Stimulated activated CD8-positive, alpha-beta memory T cell treated with anti-CD3 and anti-CD28 coated beads, Interleukin-7, amount 100 ng/mL, for 48 hours (primary cell): ENCODE data around the gene TBC1D20.
"Not testable (repeated sequence)": the region's sequence is repeated elsewhere in the genome, so short reads cannot be mapped to it uniquely, and the experiment has no call there.

ENCODE experiments used
- DNase-seq, 2 donors: peaks; one replicate each; pipeline ENCODE4 v3.0.0-alpha.2; 2020; ENCODE audit warnings: low read depth in 1 of 2; ENCODE audit errors: extremely low read depth in 1 of 2

The TBC1D20 gene

DNA sequence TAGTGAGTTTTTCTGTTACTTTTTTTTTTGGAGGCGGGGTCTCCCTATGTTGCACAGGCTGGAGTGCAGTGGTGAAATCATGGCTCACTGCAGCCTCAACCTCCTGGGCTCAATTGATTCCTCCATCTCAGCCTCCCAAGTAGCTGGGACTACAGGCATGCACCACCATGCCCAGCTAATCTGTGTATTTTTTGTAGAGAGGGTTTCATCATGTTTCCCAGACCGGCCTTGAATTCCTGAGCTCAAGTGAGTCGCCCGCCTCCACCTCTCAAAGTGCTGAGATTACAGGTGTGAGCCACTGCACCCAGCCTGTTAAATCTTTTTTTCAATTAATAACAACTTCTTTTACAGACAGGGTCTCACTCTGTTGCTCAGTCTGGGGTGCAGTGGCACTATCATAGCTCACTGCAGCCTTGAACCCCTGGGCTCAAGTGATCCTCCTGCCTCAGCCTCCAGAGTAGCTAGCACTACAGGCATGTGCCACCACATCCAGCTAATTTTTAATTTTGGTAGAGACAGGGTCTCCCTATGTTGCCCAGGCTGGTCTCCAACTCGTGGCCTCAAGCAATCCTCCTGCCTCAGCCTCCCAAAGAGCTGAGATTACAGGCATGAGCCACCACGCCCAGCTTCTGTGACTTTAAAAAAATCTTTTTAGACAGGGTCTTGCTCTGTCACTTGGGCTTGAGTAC, 14.4 kb upstream of the TBC1D20 start:
- not testable (repeated sequence) for DNase-seq

- no peak for DNase-seq
Observed at GRCh38 chr20:475463-476357, 13.4 kb upstream of the TBC1D20 start.

- DNase-seq: no peak
Observed at GRCh38 chr20:474581-474980, 12.2 kb upstream of the TBC1D20 start.

DNA sequence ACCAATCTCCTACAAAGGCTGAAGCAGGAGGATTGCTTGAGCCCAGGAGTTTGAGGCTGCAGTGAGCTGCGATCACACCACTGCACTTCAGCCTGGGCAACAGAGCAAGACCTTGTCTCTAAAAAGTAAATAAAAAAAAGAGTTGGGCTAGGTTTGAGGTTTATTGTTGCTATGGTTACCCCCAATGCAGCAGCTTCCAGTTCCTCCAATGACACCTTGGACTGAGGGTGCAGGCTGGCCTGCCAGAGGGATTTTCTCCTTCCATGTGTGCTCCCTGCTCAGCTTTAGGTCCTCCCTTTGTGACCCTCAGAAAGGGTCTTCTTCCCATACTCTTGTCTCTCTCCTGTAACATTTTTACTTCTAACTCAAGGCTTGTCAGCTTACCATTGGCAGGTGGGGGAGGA, 10.6 kb upstream of the TBC1D20 start:
- DNase-seq: no peak

GRCh38 chr20:472137-472846, 10.0 kb upstream of the TBC1D20 start:
- no peak for DNase-seq

DNA sequence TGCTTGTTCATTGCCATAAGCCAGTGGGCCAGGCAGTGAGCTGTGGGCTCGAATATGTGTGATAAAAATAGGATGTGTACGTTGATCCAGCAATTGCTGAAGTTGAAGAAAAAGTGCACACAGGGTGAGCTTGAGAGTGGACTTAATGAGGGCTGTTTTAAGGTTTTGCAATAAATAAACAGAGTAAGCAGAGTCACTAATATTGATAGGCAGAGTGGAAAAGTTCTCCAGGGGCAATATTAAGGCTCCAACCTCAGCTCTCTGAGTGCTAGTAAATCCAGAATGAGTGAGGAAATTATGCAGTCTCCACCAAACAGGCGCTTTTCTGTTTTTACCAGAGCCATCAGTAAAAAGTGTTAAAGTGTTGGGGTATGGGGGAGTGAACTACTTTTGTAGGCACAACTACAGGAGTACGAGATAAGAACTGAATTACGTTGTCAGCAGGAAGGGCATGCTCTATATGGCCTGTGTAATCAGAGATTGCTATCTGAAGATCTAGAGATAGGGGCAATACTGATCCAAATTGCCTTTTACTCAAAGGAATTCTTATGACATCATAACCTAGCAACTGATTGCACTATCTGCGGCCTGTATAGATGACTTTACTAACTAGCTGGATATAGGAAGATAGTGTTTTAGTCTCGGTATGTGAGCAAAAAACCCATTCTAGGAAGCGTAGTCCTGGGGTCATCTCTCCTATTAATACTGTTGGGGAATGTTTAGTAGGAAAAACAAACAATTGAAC, 7.6 kb upstream of the TBC1D20 start:
- DNase-seq: no peak

DNA sequence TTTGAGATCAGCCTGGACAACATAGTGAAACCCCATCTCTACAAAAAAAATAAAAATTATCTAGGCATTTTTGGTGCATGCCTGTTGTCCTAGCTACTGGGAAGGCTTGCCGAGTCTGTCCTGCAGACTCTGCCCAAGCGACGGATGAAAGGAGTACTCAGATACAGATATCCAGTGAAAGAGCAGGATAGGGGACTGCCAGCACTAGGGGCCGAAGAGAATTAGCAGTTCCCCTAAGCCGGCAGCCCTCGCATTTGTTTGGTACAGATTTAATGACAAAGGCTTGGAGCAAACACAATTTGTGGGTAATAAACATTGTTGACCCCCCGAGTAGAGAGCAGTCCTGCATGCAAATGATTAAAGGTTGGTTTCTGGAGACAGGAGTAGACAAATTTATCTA, 5.4 kb upstream of the TBC1D20 start:
- DNase-seq: no peak

DNA sequence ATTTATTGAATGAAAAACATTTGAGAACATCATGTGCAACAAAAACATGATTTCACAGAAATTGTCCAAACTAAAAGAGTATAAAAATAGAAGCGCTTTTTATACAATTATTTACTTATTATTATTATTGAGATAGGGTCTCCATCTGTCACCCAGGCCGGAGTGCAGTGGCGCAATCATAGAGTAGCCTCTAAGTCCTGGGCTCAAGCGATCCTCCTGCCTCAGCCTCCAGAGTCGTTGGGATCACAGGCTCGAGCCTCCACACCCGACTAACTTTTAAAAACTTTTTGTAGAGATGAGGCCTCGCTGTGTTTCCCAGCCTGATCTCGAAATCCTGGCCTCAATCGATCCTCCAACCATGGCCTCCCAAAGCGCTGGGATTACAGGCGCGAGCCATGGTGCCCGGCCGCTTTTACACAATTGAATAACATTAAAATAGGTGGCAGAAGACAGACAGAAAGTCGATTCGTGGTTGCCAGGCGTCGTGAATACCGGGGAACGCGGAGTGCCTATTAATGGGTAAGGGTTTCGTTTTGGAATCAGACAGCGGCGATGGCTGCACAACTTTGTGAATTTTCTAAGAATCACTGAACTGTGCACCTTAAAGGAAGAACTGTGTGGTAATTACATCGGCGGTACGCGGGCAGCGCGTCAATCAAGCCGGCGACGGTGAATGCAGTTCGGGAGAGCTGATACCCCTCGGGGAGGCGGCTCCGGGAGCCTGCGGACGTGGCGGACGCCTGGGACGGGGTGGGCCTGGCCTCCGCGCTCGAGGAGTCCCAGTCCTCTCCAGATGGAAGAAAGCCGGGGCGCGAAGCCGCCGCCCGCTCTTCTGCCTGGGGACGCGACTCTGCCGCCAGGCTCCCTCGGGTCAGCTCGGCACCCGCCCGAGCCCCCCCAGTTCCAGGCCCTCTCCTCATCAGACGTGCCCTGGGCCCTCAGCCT, 807 bp downstream of the TBC1D20 start:
- DNase-seq: peak; percentile 17 to 29

GRCh38 chr20:460707-461106, 1.6 kb downstream of the TBC1D20 start:
- no peak for DNase-seq

DNA sequence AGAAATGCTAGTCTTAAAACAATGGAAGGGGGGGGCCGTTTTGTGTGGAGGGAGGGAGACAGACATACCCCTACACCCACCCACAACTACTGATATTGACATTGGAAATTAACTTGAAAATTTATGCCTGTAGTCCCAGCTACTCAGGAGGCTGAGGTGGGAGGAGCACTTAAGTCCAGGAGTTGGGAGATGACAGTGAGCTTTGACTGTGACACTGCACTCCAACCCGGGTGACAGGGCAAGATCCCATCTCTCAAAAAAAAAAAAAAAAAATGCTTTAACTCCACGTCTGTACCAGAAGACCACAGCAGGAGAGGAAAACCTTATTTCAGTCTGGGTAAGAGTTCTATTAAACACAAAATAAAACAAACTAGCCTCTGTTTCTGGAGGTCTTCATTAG, 2.2 kb downstream of the TBC1D20 start:
- DNase-seq: no peak

GRCh38 chr20:458776-459175, 3.6 kb downstream of the TBC1D20 start:
- no peak for DNase-seq

DNA sequence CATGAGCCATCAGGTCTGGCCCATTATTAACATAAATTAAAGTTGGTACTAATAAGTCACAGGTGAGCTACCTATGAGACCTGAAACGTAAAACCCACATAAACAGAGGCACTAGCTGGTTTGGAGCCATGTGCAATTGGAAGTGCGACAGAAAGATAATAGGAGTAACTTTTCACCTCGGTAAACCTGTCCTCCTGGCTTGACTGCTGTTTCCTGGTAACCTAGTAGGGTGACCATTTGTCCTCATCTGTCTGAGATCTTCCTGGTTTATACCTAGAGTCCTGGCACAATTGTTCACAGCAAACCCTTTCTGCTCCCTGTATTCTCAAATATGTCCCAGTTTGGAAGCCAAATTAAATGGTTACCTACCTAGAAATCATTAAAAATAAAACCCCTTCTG, 7.4 kb downstream of the TBC1D20 start:
- no peak for DNase-seq

- DNase-seq: not testable (repeated sequence)
Observed at GRCh38 chr20:452021-452420, 10.3 kb downstream of the TBC1D20 start.

DNA sequence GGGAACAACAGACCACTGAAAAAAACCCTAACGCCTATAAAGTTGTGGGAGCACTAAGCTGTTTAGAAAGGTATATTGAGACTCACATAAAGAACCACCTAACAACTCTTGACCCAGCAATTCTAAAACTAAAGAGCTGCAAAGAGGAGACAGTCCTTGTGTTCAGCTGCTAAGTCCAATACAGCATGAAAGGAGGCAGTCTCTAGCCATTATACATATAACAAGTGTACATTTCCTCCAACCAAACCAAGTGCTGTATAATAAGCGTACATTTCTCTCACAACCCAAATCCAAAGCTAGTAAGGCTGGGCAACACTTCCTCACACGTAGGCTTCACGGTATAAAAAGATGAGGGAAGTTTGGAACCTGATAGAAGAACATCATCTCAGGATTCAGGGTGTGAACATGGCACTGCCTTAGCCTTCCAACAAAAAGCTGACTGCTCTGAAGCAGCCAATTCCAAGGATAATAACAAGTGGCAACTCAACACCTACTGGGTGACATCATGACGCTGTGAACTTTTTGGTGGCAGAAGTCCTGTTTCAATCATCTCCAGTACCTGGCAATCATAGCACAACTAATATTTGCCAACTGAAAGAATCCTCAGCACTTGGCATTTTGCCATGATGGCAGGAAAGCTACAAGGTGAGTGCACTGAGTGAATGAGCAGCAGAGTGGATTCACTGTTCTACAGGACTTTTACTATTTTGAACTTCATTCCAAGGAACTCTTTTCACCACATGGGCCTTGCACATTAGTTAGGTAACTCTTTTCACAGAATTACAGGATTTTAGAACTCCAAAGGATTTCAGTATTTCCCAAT, 16.6 kb downstream of the TBC1D20 start:
- DNase-seq: no peak

DNA sequence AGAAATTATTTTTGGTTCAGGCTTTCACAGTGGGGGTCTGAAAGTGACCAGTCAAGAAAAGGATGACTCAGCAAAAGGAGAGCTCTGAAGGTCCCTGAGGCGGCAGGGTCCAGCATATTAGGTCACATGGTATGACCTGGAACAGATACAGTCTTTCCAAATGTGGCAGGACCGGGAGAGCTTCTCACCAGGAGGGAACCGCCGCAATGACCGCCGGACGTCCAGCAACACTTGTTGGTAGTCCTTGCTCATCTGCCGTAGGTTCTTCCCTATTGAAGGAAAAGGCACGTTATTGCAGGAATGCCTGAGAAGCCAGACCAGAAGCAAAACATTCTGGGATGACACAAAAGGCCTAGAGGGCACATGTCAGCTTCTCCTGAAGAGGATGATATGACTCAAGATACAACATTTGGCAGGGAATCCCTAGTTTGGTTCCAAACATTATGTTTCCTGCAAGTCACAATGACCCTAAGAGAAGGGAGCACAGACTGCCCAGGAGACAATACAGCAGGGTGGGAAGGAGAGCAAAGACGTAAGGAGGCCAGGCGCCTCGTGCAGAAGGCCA, 17.4 kb downstream of the TBC1D20 start:
- no peak for DNase-seq

GRCh38 chr20:444117-444516, 18.2 kb downstream of the TBC1D20 start:
- DNase-seq: no peak

DNA sequence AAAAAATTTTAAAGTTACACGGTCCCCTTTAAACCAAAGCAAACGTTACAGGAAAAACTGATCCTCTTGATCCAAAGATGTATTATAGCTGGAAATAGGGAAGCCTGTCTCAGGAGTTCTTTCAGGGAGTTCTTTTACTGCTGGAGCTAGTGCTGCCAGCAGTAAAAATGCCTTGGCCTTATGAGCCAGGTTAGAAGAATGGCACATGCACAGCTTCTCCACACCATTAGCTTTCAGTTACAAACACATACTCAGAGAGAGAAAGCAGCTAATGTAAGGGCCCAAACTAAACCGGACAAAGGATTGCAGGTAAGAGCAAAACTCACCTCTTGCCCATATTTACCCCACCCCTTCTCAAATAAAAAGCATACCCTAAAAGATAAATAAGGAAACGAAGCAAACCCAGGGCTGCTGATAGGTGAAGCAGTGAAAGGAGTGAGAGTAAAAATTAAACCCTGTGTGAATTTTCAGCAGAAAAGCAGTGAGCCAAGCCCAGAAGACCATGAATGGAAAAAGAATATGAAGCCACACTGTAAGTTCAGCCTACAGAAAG, 19.0 kb downstream of the TBC1D20 start:
- DNase-seq: no peak

DNA sequence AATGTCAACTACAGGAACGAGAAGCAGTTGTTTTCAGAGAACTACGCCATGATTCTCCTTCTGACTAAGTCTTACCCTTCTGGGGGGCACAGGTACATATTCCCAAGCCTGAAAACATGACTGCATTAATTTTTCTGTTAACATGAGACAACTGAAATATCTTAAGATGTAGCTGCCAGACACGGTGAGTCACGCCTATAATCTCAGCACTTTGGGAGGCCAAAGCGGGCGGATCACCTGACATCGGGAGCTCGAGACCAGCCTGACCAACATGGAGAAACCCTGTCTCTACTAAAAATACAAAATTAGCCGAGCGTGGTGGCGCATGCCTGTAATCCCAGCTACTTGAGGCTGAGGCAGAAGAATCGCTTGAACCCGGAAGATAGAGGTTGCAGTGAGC, 21.7 kb downstream of the TBC1D20 start:
- DNase-seq: no peak
